T1000 (cell line): ENCODE results near the gene AHCY.

Source experiments
- DNase-seq: peaks from one replicate; lab custom pipeline; 2025; ENCODE audit warnings: mixed read lengths; lab: John Stamatoyannopoulos, UW

AHCY gene

DNA sequence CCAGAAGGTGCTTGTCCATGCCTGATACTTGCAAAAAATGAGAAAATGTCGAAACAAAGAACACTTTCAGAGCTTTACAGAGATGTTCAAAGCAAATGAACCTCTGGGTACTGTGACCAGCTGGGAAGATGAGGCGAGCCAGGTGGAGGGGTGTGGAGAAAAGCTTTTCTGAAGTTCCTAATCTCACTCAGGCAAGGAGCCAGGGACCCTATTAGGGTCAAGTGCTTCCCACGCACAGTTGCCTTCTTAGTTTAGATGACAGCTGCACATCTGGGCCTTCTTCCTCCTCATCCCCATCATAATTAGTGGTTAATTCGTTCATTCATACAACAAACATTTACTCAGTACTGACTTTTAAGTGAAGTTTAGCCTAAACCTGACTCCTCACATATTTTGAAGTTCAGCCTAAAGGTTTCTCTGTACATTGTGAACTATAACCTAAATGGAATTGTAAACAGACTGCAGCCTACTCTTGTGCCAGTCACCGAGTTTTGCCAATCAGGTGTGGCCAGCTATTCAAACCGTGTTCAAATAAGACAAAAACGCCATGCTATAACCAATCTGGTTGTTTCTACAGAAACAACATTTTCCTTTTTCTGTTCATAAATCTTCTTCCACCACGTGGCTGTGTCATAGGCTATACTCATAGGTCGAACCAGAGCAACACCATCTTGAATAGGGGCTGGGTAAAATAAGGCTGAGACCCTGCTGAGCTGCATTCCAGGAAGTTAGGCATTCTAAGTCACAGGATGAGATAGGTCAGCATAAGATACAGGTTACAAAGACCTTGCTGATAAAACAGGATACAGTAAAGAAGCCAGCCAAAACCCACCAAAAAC lies 19.3 kb upstream of the AHCY start:
- no peak for DNase-seq

DNA sequence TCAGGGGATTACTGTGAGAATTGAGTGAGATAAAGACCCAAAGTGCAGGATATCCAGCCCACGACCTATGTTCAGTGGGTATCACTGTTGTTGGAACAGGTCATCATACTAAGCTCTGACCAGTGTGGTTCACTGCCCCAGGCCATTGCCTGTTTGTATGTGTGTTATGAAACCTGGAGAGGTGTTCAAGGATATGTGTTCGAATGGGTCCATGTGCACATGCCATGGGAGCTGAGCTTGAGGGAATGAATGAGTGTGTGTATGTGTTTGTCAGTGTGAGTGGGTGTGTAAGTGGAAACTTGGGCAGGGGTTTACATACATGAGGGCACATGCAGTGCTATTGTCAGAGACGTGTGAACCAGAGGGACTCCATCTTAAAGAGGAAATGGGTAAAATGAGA lies 17.7 kb upstream of the AHCY start:
- no peak for DNase-seq

DNA sequence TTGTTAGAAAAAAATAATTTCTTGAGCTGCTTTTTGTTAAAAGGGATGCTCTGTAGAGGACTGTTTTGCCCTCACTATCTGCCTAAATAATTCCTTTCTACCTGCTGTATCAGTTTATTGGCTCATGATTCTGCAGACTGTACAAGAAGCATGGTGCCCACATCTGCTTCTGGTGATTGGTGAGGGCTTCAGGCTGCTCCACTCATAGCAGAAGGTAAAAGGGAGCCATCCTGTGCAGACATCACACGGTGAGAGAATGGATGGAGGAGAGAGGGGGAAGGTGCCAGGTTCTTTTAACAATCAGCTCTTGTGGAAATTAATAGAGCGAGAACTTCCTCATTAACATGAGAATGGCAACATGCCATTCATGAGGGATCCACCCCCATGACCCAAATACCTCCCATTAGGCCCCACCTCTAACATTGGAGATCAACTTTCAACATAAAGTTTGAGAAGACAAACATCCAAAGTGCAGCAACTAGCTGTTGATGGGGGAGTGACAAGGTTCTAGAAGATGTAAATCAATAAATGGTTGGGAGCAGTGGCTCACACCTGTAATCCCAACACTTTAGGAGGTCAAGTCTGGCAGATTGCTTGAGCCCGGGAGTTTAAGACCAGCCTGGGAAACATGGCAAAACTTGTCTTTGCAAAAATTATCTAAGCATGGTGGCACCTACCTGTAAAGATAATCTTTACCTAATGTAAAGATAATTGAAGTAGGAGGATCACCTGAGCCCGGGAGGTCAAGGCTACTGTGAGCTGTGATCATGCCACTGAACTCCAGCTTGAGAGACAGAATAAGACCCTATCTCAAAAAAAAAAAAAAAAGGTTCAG lies 15.7 kb upstream of the AHCY start:
- DNase-seq = no peak

- DNase-seq = no peak
These were observed 13.2 kb upstream of the AHCY start for GRCh38 chr20:34316196-34316814.

- no peak for DNase-seq
These were observed 12.1 kb upstream of the AHCY start for GRCh38 chr20:34315236-34315635.

- peak; percentile 87 for DNase-seq
These were observed 9.5 kb upstream of the AHCY start for GRCh38 chr20:34312544-34313217.

DNA sequence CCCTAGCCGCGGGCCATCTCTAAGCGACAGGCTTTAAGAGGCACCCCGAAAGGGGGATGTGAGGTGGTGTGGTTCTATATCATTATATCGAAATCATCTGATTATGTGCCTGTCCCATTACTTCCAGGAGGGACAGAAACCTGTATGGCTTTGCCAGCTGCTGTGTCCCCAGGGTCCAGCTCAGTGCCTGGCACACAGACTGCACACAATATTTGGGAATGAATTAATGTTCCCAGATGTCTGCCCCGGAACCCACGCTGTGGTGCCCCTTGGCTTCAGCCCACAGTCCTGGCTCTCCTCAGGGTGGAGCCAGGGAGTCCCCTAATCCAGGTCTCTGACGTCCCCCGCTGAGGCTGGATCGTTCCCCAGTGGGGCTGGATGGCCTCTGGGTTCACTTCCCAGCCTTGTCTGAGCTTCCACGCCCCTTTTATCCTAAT lies 8.9 kb upstream of the AHCY start:
- no peak for DNase-seq

GRCh38 chr20:34311118-34312023 lies 8.2 kb upstream of the AHCY start:
- no peak for DNase-seq

GRCh38 chr20:34310481-34311117 lies 7.4 kb upstream of the AHCY start:
- no peak for DNase-seq

- no peak for DNase-seq
These were observed 6.5 kb upstream of the AHCY start for GRCh38 chr20:34309691-34310090.

GRCh38 chr20:34305333-34306230 lies 2.4 kb upstream of the AHCY start:
- DNase-seq = no peak

DNA sequence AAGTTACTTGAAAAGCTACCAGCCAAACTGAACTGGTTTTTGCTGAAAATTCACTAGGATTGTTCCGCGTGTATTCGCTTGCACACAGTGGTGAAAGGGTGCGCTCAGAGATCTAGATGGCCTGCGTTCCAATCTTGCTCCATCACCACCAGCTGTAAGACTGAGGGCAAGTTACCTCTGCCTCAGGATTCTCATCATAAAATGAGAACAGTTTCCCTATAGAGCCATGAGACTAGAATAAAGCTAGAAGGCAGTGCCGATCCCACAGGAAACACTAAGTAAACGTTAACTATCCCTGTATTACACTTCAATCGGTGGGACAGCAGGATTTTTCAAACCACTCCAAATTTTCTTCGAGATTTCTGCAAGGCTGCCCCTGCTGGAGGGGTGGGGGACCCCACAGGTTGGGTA lies 838 bp downstream of the AHCY start:
- no peak for DNase-seq

- no peak for DNase-seq
These were observed 1.4 kb downstream of the AHCY start for GRCh38 chr20:34301587-34302311.

DNA sequence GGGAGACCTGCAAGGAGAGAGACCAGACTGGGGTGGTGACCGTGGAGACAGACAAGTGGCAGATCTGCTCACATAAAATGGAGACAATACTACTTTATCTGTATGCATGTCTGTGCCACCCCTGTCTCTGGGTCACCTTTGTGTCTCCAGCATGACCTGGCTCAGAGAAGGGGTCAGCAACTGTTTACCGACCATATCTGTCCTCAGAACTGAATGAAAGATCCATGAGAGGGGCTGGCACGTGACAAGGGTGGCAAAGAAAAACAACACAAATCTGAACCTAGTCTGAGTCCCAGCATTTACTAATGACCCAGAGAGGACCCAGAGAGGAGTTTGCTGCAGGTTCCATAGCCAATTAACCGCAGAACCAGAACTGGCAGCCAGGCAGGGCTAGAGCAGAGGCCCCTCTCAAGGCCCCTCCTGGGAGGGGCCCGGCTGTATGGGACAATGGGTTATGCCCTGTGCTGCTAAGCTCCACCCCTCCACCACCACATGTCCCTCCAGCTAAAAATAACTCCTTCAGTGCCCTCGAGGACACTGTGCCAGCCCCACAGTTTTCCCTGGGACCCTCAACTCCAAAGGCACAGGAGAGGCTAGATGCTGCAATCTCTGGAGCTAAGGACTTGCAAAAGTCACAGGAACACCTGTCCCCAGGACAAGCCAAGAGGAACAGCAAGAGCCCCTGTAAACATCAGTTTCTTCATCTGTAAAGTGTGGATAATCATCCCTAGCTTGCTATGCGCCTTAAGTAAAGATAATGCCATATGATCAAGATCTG lies 2.2 kb downstream of the AHCY start:
- no peak for DNase-seq

- no peak for DNase-seq
These were observed 2.8 kb downstream of the AHCY start for GRCh38 chr20:34300256-34300806.

DNA sequence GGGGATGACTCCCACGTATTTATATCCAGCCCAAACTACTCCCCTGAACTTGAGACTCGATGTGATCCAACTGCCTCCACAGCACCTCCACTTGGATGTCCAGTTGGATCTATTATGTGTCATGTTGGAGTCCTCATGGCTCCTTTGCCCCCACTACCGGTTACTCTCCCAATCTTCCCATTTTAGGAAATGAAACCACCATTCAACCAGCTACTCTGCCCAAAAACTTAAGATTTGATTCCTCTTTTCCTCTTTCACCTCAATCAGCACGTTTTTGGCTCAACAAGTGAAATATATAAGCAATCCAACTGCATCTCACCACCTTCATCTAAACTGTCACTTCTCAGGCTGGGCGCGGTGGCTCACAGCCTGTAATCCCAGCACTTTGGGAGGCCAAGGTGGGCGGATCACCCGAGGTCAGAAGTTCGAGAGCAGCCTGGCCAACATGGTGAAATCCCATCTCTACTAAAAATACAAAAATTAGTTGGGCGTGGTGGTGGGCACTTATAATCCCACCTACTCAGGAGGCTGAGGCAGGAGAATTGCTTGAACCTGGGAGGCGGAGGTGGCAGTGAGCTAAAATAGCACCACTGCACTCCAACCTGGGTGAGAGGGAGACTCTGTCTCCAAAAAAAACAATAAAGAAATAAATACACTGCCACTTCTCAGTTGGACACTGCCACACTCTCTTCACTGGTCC lies 3.4 kb downstream of the AHCY start:
- no peak for DNase-seq

DNA sequence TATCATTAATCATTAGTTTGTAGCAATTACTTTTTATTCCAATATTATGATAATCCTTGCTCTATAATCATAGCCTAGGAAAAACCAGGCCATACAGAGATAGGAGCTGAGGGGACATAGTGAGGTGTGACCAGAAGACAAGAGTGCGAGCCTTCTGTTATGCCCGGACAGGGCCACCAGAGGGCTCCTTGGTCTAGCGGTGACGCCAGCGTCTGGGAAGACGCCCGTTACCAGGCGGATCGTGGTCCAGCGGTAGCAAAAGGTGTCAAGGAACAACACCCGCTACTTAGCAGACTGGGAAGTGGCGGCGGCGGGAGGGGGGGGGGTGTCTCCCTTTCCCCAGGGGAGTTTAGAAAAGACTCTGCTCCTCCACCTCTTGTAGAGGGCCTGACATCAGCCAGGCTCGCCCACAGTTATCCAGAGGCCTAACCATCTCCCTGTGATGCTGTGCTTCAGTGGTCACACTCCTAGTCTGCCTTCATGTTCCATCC lies 4.8 kb downstream of the AHCY start:
- DNase-seq = peak; percentile 19
